Measurements from ENCODE around the gene GUCA2A. TPM values are rescaled to one million over a fixed set of nuclear protein-coding genes. Genes with fewer than 3 reads are reported as not detected.

The GUCA2A gene
- total RNA-seq, 2 experiments from 2014 or later, result not detected

- CTCF ChIA-PET (ENCODE audit: unreplicated experiment), result no interaction called here
- Histone ChIP-seq H3K27ac (ENCODE audit: low read depth, low read length, poor library complexity, severe bottlenecking) (no peak overlapping the region), H3K9me2 (ENCODE audit: insufficient read depth, low read length) (no peaks in the 10 kb centered on the region), H4K20me1 (ENCODE audit: insufficient read depth, low read length) (no peaks in the 10 kb centered on the region), H3K9me3 (ENCODE audit: low read length) (no peaks in the 10 kb centered on the region), H3K4me2 (ENCODE audit: low read length) (no peak overlapping the region), H3K4me3 (ENCODE audit: low read depth, low read length, poor library complexity, severe bottlenecking) (no peak overlapping the region), H2AFZ (ENCODE audit: low read length) (no peak overlapping the region), H3K4me1 (ENCODE audit: insufficient read depth, low read length, poor library complexity, severe bottlenecking) (no peaks in the 10 kb centered on the region), H3K36me3 (ENCODE audit: insufficient read depth, low read length) (no peaks in the 10 kb centered on the region), H3K79me2 (ENCODE audit: insufficient read depth, low read depth, low read length) (no peaks in the 10 kb centered on the region)
- POLR2A ChIA-PET, result no interaction called here
- no peak for TF ChIP-seq EZH2phosphoT487 (IDR thresholded peaks at IDR 0.05; ENCODE audit: borderline replicate concordance, low read depth, low read length)
- no peak for TF ChIP-seq CTCF (conservative IDR thresholded peaks at IDR 0.05; ENCODE audit: low read length)
- no TSS peak for BruUV-seq (replicated peaks)
- DNase-seq (ENCODE audit: low spot score), result no peak
- intact Hi-C loops (cut with micrococcal nuclease; ENCODE audit: unreplicated experiment), result no loop called here
These were observed 3.8 kb upstream of the GUCA2A start for GRCh38 chr1:42168391-42168670.

- Histone ChIP-seq H4K20me1 (ENCODE audit: insufficient read depth, low read length) (no peaks in the 10 kb centered on the region), H3K27ac (ENCODE audit: low read depth, low read length, poor library complexity, severe bottlenecking) (no peak overlapping the region), H3K4me3 (ENCODE audit: low read depth, low read length, poor library complexity, severe bottlenecking) (no peak overlapping the region), H2AFZ (ENCODE audit: low read length) (no peak overlapping the region), H3K36me3 (ENCODE audit: insufficient read depth, low read length) (no peaks in the 10 kb centered on the region), H3K9me3 (ENCODE audit: low read length) (no peaks in the 10 kb centered on the region), H3K9me2 (ENCODE audit: insufficient read depth, low read length) (no peaks in the 10 kb centered on the region), H3K4me1 (ENCODE audit: insufficient read depth, low read length, poor library complexity, severe bottlenecking) (no peaks in the 10 kb centered on the region), H3K79me2 (ENCODE audit: insufficient read depth, low read depth, low read length) (no peaks in the 10 kb centered on the region), H3K4me2 (ENCODE audit: low read length) (no peak overlapping the region)
- POLR2A ChIA-PET, result no interaction called here
- TF ChIP-seq EZH2phosphoT487 (IDR thresholded peaks at IDR 0.05; ENCODE audit: borderline replicate concordance, low read depth, low read length) (no peak), CTCF (conservative IDR thresholded peaks at IDR 0.05; ENCODE audit: low read length) (no peak)
- CTCF ChIA-PET (ENCODE audit: unreplicated experiment), result no interaction called here
- intact Hi-C loops (cut with micrococcal nuclease; ENCODE audit: unreplicated experiment), result no loop called here
- BruUV-seq (replicated peaks), result no TSS peak
- no peak for DNase-seq (ENCODE audit: low spot score)
These were observed 3.3 kb upstream of the GUCA2A start for GRCh38 chr1:42167611-42168390.

DNA sequence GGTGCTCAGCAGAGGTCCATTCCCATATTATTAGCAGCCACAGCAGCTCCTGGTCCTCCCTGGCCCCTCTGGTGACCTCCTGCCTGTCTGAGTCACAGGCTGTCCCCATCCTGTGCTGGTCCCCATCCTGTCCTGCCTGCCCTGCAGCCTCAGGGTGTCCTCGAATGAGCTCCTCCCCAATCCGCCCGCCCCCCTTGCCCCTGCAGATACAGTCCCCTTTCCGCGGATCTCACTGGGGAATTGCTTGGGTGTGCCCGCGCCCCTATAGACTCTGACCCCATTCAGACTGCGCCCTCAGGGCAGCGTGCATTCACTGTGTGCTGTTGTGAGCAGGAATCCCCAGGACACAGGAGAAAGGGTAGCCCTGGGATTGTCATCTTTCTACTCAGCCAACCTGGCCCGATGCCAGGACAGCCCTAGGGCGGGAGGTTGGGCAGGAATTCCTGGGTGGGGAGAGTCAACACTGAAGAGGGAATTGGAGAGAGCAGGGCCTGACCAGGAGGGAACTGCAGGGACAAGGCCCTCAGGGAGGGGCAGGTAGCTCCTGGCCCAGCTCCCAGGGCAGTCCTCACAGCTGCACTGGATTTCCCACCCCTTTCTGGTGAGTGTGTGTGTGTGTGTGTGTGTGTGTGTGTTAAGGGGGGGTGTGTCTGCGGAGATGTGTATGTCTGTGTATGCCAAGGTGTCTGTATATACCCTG is 1.1 kb upstream of the GUCA2A start:
- Histone ChIP-seq H3K27ac (ENCODE audit: low read depth, low read length, poor library complexity, severe bottlenecking) (no peak overlapping the region), H2AFZ (ENCODE audit: low read length) (no peak overlapping the region)

More for the DNA sequence above, 1.1 kb upstream of the GUCA2A start:
- Histone ChIP-seq H3K36me3 (ENCODE audit: insufficient read depth, low read length) (no peaks in the 10 kb centered on the region), H3K4me1 (ENCODE audit: insufficient read depth, low read length, poor library complexity, severe bottlenecking) (no peaks in the 10 kb centered on the region), H3K79me2 (ENCODE audit: insufficient read depth, low read depth, low read length) (no peaks in the 10 kb centered on the region), H3K4me2 (ENCODE audit: low read length) (no peak overlapping the region), H3K9me2 (ENCODE audit: insufficient read depth, low read length) (no peaks in the 10 kb centered on the region), H4K20me1 (ENCODE audit: insufficient read depth, low read length) (no peaks in the 10 kb centered on the region), H3K9me3 (ENCODE audit: low read length) (no peaks in the 10 kb centered on the region), H3K4me3 (ENCODE audit: low read depth, low read length, poor library complexity, severe bottlenecking) (no peak overlapping the region)
- ChIA-PET CTCF (ENCODE audit: unreplicated experiment) (no interaction called here), POLR2A (no interaction called here)
- no TSS peak for BruUV-seq (replicated peaks)
- no peak for DNase-seq (ENCODE audit: low spot score)
- intact Hi-C loops (cut with micrococcal nuclease; ENCODE audit: unreplicated experiment), result no loop called here
- no peak for TF ChIP-seq EZH2phosphoT487 (IDR thresholded peaks at IDR 0.05; ENCODE audit: borderline replicate concordance, low read depth, low read length)
- TF ChIP-seq CTCF (conservative IDR thresholded peaks at IDR 0.05; ENCODE audit: low read length), result no peak
